Adrenal gland (tissue), 5 donors: ENCODE data around the gene PIGU.

Source experiments
- CTCF ChIP-seq, 6 experiments: fragments of 450-650 bp in 4 of 6; fragments of 200-600 bp in 2 of 6; sonication (generic) in 1 of 6; IDR thresholded peaks; 1 replicate in 5 of 6; 2 replicates in 1 of 6; pipeline versions ENCODE4 v1.5.1 to v1.8.0; 2016 to 2021; ENCODE audit warnings: antibody characterized with exemption in 6 of 6, mild to moderate bottlenecking in 2 of 6, moderate library complexity in 1 of 6
- POLR2A ChIP-seq, 2 donors: fragments of 450-650 bp; IDR thresholded peaks; one replicate each; pipeline ENCODE4 v1.6.1; 2017; ENCODE audit warnings: antibody characterized with exemption in 2 of 2, mild to moderate bottlenecking in 2 of 2, moderate library complexity in 1 of 2
- donor health status: DM: no; HTN: no; CAD: no.

DNA sequence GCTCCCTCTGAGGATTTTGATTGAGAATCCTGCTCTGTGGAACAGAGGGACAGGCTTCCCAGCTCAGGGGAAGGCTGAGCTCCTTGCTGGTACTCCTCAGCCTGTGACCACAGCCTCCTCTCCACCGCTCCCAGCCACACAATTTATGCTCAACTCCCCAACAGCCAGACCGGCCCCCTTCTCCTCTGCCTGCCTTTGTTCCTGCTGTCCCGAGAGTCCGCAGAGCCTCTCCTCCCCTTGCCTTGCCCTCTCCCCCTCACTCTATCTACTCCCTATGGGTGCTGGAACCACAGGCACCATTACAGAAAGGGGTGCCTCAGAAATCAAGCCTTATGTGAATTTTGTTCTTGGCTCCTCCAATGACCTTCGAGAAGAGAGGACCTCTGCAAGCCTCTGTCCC, 102.5 kb downstream of the PIGU start:
- TF ChIP-seq CTCF (IDR thresholded peaks at IDR 0.05), result no peak
- TF ChIP-seq POLR2A (IDR thresholded peaks at IDR 0.05), result no peak
